ENCODE results near the gene MAGI2.

Gene MAGI2

GRCh38 chr7:79304711-79305110, 148.8 kb downstream of the MAGI2 start:
- DNase-seq (ENCODE audit: insufficient read length, low spot score) (no peak), FAIRE-seq (no peak)
- TF ChIP-seq POU2F2 (IDR thresholded peaks at IDR 0.05; ENCODE audit: low read depth, low read length) (no peak), TAF1 (IDR thresholded peaks at IDR 0.05; ENCODE audit: low read depth, low read length) (no peak), POLR2A (IDR thresholded peaks at IDR 0.05; ENCODE audit: low read depth, low read length) (no peak), POLR2AphosphoS5 (IDR thresholded peaks at IDR 0.05; ENCODE audit: low read depth, low read length) (no peak)

- DNase-seq (ENCODE audit: insufficient read length, low spot score) (no peak), FAIRE-seq (no peak)
- TF ChIP-seq POLR2A (IDR thresholded peaks at IDR 0.05; ENCODE audit: low read depth, low read length) (no peak), POU2F2 (IDR thresholded peaks at IDR 0.05; ENCODE audit: low read depth, low read length) (no peak), PAX5 (IDR thresholded peaks at IDR 0.05; ENCODE audit: insufficient read depth, low read length, severe bottlenecking) (no peak), TAF1 (IDR thresholded peaks at IDR 0.05; ENCODE audit: low read depth, low read length) (no peak), POLR2AphosphoS5 (IDR thresholded peaks at IDR 0.05; ENCODE audit: low read depth, low read length) (no peak), SPI1 (IDR thresholded peaks at IDR 0.05; ENCODE audit: low read depth, low read length) (no peak)
These were observed 151.2 kb downstream of the MAGI2 start for GRCh38 chr7:79302293-79302692.

- FAIRE-seq (no peak), DNase-seq (ENCODE audit: insufficient read length, low spot score) (no peak)
- TF ChIP-seq POLR2A (IDR thresholded peaks at IDR 0.05; ENCODE audit: low read depth, low read length) (no peak), POU2F2 (IDR thresholded peaks at IDR 0.05; ENCODE audit: low read depth, low read length) (no peak), TAF1 (IDR thresholded peaks at IDR 0.05; ENCODE audit: low read depth, low read length) (no peak), POLR2AphosphoS5 (IDR thresholded peaks at IDR 0.05; ENCODE audit: low read depth, low read length) (no peak), SPI1 (IDR thresholded peaks at IDR 0.05; ENCODE audit: low read depth, low read length) (no peak), PAX5 (IDR thresholded peaks at IDR 0.05; ENCODE audit: insufficient read depth, low read length, severe bottlenecking) (no peak)
These were observed 152.0 kb downstream of the MAGI2 start for GRCh38 chr7:79301419-79301818.

GRCh38 chr7:79300573-79300972, 152.9 kb downstream of the MAGI2 start:
- no peak for DNase-seq (ENCODE audit: insufficient read length, low spot score)
- FAIRE-seq, result no peak
- TF ChIP-seq PAX5 (IDR thresholded peaks at IDR 0.05; ENCODE audit: insufficient read depth, low read length, severe bottlenecking), result no peak
- no peak for TF ChIP-seq SPI1 (IDR thresholded peaks at IDR 0.05; ENCODE audit: low read depth, low read length)
- no peak for TF ChIP-seq POLR2AphosphoS5 (IDR thresholded peaks at IDR 0.05; ENCODE audit: low read depth, low read length)
- TF ChIP-seq TAF1 (IDR thresholded peaks at IDR 0.05; ENCODE audit: low read depth, low read length), result no peak
- TF ChIP-seq POU2F2 (IDR thresholded peaks at IDR 0.05; ENCODE audit: low read depth, low read length), result no peak
- no peak for TF ChIP-seq POLR2A (IDR thresholded peaks at IDR 0.05; ENCODE audit: low read depth, low read length)

GRCh38 chr7:79298145-79298760, 155.2 kb downstream of the MAGI2 start:
- FAIRE-seq (no peak), DNase-seq (ENCODE audit: insufficient read length, low spot score) (no peak)
- TF ChIP-seq POU2F2 (IDR thresholded peaks at IDR 0.05; ENCODE audit: low read depth, low read length) (no peak), POLR2A (IDR thresholded peaks at IDR 0.05; ENCODE audit: low read depth, low read length) (no peak), POLR2AphosphoS5 (IDR thresholded peaks at IDR 0.05; ENCODE audit: low read depth, low read length) (no peak), TAF1 (IDR thresholded peaks at IDR 0.05; ENCODE audit: low read depth, low read length) (no peak), SPI1 (IDR thresholded peaks at IDR 0.05; ENCODE audit: low read depth, low read length) (no peak), PAX5 (IDR thresholded peaks at IDR 0.05; ENCODE audit: insufficient read depth, low read length, severe bottlenecking) (no peak)

- TF ChIP-seq TAF1 (IDR thresholded peaks at IDR 0.05; ENCODE audit: low read depth, low read length) (no peak), POLR2A (IDR thresholded peaks at IDR 0.05; ENCODE audit: low read depth, low read length) (no peak), SPI1 (IDR thresholded peaks at IDR 0.05; ENCODE audit: low read depth, low read length) (no peak), POU2F2 (IDR thresholded peaks at IDR 0.05; ENCODE audit: low read depth, low read length) (no peak), POLR2AphosphoS5 (IDR thresholded peaks at IDR 0.05; ENCODE audit: low read depth, low read length) (no peak), PAX5 (IDR thresholded peaks at IDR 0.05; ENCODE audit: insufficient read depth, low read length, severe bottlenecking) (no peak)
- DNase-seq (ENCODE audit: insufficient read length, low spot score), result no peak
- FAIRE-seq, result no peak
These were observed 156.7 kb downstream of the MAGI2 start for GRCh38 chr7:79296553-79297320.

- TF ChIP-seq POLR2A (IDR thresholded peaks at IDR 0.05; ENCODE audit: low read depth, low read length), result no peak
- TF ChIP-seq POU2F2 (IDR thresholded peaks at IDR 0.05; ENCODE audit: low read depth, low read length), result no peak
- TF ChIP-seq PAX5 (IDR thresholded peaks at IDR 0.05; ENCODE audit: insufficient read depth, low read length, severe bottlenecking), result no peak
- no peak for TF ChIP-seq POLR2AphosphoS5 (IDR thresholded peaks at IDR 0.05; ENCODE audit: low read depth, low read length)
- no peak for TF ChIP-seq TAF1 (IDR thresholded peaks at IDR 0.05; ENCODE audit: low read depth, low read length)
- no peak for TF ChIP-seq SPI1 (IDR thresholded peaks at IDR 0.05; ENCODE audit: low read depth, low read length)
- no peak for FAIRE-seq
- no peak for DNase-seq (ENCODE audit: insufficient read length, low spot score)
These were observed 159.8 kb downstream of the MAGI2 start for GRCh38 chr7:79293655-79294142.

GRCh38 chr7:79292834-79293233, 160.6 kb downstream of the MAGI2 start:
- FAIRE-seq (no peak), DNase-seq (ENCODE audit: insufficient read length, low spot score) (no peak)
- no peak for TF ChIP-seq SPI1 (IDR thresholded peaks at IDR 0.05; ENCODE audit: low read depth, low read length)
- no peak for TF ChIP-seq TAF1 (IDR thresholded peaks at IDR 0.05; ENCODE audit: low read depth, low read length)
- no peak for TF ChIP-seq POLR2AphosphoS5 (IDR thresholded peaks at IDR 0.05; ENCODE audit: low read depth, low read length)
- no peak for TF ChIP-seq POLR2A (IDR thresholded peaks at IDR 0.05; ENCODE audit: low read depth, low read length)
- TF ChIP-seq PAX5 (IDR thresholded peaks at IDR 0.05; ENCODE audit: insufficient read depth, low read length, severe bottlenecking), result no peak
- TF ChIP-seq POU2F2 (IDR thresholded peaks at IDR 0.05; ENCODE audit: low read depth, low read length), result no peak

GRCh38 chr7:79291498-79291865, 162.0 kb downstream of the MAGI2 start:
- DNase-seq (ENCODE audit: insufficient read length, low spot score) (no peak), FAIRE-seq (no peak)
- no peak for TF ChIP-seq PAX5 (IDR thresholded peaks at IDR 0.05; ENCODE audit: insufficient read depth, low read length, severe bottlenecking)
- no peak for TF ChIP-seq TAF1 (IDR thresholded peaks at IDR 0.05; ENCODE audit: low read depth, low read length)
- TF ChIP-seq POLR2A (IDR thresholded peaks at IDR 0.05; ENCODE audit: low read depth, low read length), result no peak
- no peak for TF ChIP-seq POU2F2 (IDR thresholded peaks at IDR 0.05; ENCODE audit: low read depth, low read length)
- no peak for TF ChIP-seq POLR2AphosphoS5 (IDR thresholded peaks at IDR 0.05; ENCODE audit: low read depth, low read length)

Measured in GM12891 (cell line).